Dedifferentiated amniotic fluid mesenchymal stem cell (primary cell): ENCODE measurements around the gene MIF4GD.

Experiments
- DNase-seq: peaks from one replicate; pipeline ENCODE4 v3.0.0-alpha.2; 2016; ENCODE audit errors: extremely low spot score

The MIF4GD gene

GRCh38 chr17:75232786-75233185 is 38.2 kb downstream of the MIF4GD start:
- no peak for DNase-seq

- DNase-seq = no peak
Measured at GRCh38 chr17:75231741-75232464, 39.1 kb downstream of the MIF4GD start.

- DNase-seq = no peak
Measured at GRCh38 chr17:75231071-75231470, 40.0 kb downstream of the MIF4GD start.

GRCh38 chr17:75228847-75229246 is 42.2 kb downstream of the MIF4GD start:
- no peak for DNase-seq

GRCh38 chr17:75228305-75228704 is 42.7 kb downstream of the MIF4GD start:
- no peak for DNase-seq

DNA sequence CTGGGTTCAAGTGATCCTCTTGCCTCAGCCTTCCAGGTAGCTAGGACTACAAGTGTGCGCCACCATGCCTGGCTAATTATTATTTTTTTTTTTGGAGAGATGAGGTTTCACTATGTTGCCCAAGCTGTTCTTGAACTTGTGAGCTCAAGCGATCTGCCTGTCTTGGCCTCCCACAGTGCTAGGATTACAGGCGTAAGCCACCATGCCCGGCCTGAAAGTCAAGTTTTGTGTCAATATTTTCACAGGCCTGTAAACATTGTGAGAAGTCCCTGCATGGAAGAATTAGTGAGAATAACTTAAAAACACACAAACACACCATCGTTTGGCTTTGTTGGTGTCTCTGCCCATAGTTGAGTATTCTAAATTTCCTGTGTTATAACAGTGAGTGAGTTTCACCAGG is 43.3 kb downstream of the MIF4GD start:
- no peak for DNase-seq

GRCh38 chr17:75225016-75225415 is 46.0 kb downstream of the MIF4GD start:
- DNase-seq = no peak

GRCh38 chr17:75219815-75220214 is 51.2 kb downstream of the MIF4GD start:
- DNase-seq = no peak

- DNase-seq = no peak
Measured at GRCh38 chr17:75218131-75218530, 52.9 kb downstream of the MIF4GD start.
